Gastroesophageal sphincter (tissue), 3 donors: ENCODE results near the gene PTH2.

Source experiments
- CTCF ChIP-seq, 4 experiments: fragments of 200-600 bp in 2 of 4; fragments of 450-650 bp in 2 of 4; sonication (generic) in 1 of 4; IDR thresholded peaks; one replicate each; pipeline ENCODE4 v1.5.1; 2017 to 2019; ENCODE audit warnings: antibody characterized with exemption in 4 of 4, mild to moderate bottlenecking in 2 of 4, moderate library complexity in 2 of 4
- EP300 ChIP-seq: sonication (generic); formaldehyde crosslinking; IDR thresholded peaks from one replicate; pipeline ENCODE4 v1.6.1; 2017; ENCODE audit warnings: antibody characterized with exemption, mild to moderate bottlenecking
- POLR2A ChIP-seq, 2 donors: fragments of 450-650 bp; IDR thresholded peaks; one replicate each; pipeline ENCODE4 v1.6.1; 2017; ENCODE audit warnings: antibody characterized with exemption in 2 of 2, mild to moderate bottlenecking in 2 of 2, moderate library complexity in 1 of 2
- POLR2AphosphoS5 ChIP-seq: sonication (generic); formaldehyde crosslinking; IDR thresholded peaks from one replicate; pipeline ENCODE4 v1.6.1; 2017; ENCODE audit warnings: antibody characterized with exemption

GRCh38 chr19:49430172-49430677 lies 7.0 kb upstream of the PTH2 start:
- TF ChIP-seq CTCF (IDR thresholded peaks at IDR 0.05) (no peak), POLR2A (IDR thresholded peaks at IDR 0.05) (no peak), EP300 (no peak), POLR2AphosphoS5 (no peak)
